22Rv1 (cell line): ENCODE data around the gene C22orf23.
A peak's percentile ranks its signal among the peaks of the same experiment; 100 is the strongest.
"Not testable (repeated sequence)": the region's sequence is repeated elsewhere in the genome, so short reads cannot be mapped to it uniquely, and the experiment has no call there.

Experiments
- H3K27ac ChIP-seq: fragments of 450-650 bp; 2 replicates; pipeline ENCODE4 v1.5.1; 2017
- ZFX ChIP-seq: fragments of 450-650 bp; IDR thresholded peaks from 2 replicates; pipeline ENCODE4 v1.6.1; 2017; ENCODE audit warnings: antibody characterized with exemption, borderline replicate concordance
- TF ChIP-seq, protein P1 (sequence below): fragments of 450-650 bp; IDR thresholded peaks from 2 replicates; pipeline ENCODE4 v1.5.1; 2017; ENCODE audit warnings: mild to moderate bottlenecking

Gene C22orf23

GRCh38 chr22:37961062-37961461, 7.7 kb upstream of the C22orf23 start:
- no peak overlapping the region for H3K27ac ChIP-seq
- TF ChIP-seq, protein P1, sequence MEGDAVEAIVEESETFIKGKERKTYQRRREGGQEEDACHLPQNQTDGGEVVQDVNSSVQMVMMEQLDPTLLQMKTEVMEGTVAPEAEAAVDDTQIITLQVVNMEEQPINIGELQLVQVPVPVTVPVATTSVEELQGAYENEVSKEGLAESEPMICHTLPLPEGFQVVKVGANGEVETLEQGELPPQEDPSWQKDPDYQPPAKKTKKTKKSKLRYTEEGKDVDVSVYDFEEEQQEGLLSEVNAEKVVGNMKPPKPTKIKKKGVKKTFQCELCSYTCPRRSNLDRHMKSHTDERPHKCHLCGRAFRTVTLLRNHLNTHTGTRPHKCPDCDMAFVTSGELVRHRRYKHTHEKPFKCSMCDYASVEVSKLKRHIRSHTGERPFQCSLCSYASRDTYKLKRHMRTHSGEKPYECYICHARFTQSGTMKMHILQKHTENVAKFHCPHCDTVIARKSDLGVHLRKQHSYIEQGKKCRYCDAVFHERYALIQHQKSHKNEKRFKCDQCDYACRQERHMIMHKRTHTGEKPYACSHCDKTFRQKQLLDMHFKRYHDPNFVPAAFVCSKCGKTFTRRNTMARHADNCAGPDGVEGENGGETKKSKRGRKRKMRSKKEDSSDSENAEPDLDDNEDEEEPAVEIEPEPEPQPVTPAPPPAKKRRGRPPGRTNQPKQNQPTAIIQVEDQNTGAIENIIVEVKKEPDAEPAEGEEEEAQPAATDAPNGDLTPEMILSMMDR: no peak
- no peak for TF ChIP-seq ZFX

GRCh38 chr22:37959231-37959825, 5.9 kb upstream of the C22orf23 start:
- no peak for TF ChIP-seq ZFX
- TF ChIP-seq, protein P1: no peak

GRCh38 chr22:37957232-37957631, 3.8 kb upstream of the C22orf23 start:
- TF ChIP-seq, protein P1: no peak
- no peak for TF ChIP-seq ZFX
- no peak overlapping the region for H3K27ac ChIP-seq

More at GRCh38 chr22:37959231-37959825, 5.9 kb upstream of the C22orf23 start:
- H3K27ac ChIP-seq: no peak overlapping the region

DNA sequence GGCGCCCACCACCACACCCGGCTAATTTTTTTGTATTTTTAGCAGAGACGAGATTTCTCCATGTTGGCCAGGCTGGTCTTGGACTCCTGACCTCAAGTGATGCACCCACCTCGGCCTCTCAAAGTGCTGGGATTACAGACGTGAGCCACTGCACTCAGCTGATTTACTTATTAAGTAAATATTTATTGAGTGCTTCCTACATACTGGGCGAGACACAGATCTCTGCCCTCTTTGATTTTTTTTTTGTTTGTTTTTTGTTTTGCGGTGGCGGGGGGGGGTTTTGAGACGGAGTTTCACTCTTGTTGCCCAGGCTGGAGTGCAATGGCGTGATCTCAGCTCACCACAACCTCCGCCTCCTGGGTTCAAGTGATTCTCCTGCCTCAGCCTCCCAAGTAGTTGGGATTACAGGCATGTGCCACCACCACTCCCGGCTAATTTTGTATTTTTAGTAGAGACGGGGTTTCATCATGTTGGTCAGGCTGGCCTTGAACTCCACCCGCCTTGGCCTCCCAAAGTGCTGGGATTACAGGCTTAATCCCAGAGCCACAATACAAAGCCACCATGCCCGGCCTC, 2.5 kb upstream of the C22orf23 start:
- not testable (repeated sequence) for H3K27ac ChIP-seq

- no peak overlapping the region for H3K27ac ChIP-seq
Measured at GRCh38 chr22:37954686-37955085, 1.3 kb upstream of the C22orf23 start.

GRCh38 chr22:37953062-37953436, 352 bp downstream of the C22orf23 start:
- peak overlapping the region; percentile 32 for H3K27ac ChIP-seq
- no peak for TF ChIP-seq ZFX
- TF ChIP-seq, protein P1: no peak

More at GRCh38 chr22:37954686-37955085, 1.3 kb upstream of the C22orf23 start:
- TF ChIP-seq, protein P1: no peak
- TF ChIP-seq ZFX: no peak

- not testable (repeated sequence) for H3K27ac ChIP-seq
Measured at GRCh38 chr22:37952629-37953028, 772 bp downstream of the C22orf23 start.

GRCh38 chr22:37951305-37951704, 2.1 kb downstream of the C22orf23 start:
- TF ChIP-seq, protein P1: no peak
- TF ChIP-seq ZFX: no peak
- no peak overlapping the region for H3K27ac ChIP-seq

DNA sequence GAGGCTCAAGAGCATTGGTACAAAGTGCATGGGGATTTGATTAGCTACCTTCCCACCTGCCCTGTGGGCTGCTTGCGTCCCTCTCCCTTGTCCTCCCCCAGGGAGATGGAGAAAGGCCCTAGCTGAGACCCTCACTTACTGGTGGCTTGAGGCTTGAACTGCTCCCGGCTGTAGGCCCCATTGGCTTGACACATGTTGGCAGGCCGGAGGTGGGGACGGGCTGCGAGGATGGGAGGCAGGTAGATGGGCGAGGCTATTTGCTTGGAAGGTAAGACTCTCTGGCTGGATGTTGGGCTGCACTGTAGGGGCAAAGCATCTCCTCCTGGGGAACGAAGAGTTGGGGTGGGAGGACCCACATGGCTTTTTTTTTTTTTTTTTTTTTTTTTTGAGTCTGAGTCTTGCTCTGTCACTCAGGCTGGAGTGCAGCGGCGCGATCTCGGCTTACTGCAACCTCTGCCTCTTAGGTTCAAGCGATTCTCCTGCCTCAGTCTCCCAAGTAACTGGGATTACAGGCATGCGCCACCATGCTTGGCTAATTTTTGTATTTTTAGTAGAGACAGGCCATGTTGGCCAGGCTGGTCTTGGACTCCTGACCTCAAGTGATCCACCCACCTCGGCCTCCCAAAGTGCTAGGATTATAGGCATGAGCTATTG, 6.1 kb downstream of the C22orf23 start:
- not testable (repeated sequence) for H3K27ac ChIP-seq

DNA sequence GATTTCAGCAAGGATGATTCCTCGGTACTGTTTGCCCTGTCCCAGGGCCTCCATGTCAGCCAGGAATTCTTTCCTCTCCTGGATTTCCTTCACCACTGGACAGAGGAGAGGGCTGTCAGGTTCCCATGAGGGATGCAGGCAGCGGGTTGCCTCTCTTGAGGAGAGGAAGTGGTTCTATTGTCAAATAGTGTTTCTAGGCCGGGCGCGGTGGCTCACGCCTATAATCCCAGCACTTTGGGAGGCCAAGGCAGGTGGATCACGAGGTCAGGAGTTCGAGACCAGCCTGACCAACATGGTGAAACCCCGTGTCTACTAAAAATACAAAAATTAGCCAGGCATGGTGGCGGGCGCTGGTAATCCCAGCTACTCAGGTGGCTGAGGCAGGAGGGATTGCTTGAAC, 9.0 kb downstream of the C22orf23 start:
- H3K27ac ChIP-seq: peak overlapping the region; percentile 59
